Stimulated activated naive CD8-positive, alpha-beta T cell treated with anti-CD3 and anti-CD28 coated beads, Interleukin-15, amount 100 ng/mL, for 72 hours (primary cell): ENCODE results near the gene SBNO2.
"Not testable (repeated sequence)": the region's sequence is repeated elsewhere in the genome, so short reads cannot be mapped to it uniquely, and the experiment has no call there.

Experiments
- ATAC-seq: fragments of 150-1000 bp; cut with Tn5 transposase; 2 replicates; pipeline ENCODE4 v1.10.0; 2021; ENCODE audit warnings: mild to moderate bottlenecking, moderate library complexity
- DNase-seq, 2 donors: peaks; one replicate each; pipeline ENCODE4 v3.0.0; 2021 to 2022
- H3K27ac Mint-ChIP-seq, 2 donors: one replicate each; pipeline ENCODE4 v1.8.0; 2022; ENCODE audit warnings: mild to moderate bottlenecking in 2 of 2, mixed read lengths in 2 of 2, moderate library complexity in 2 of 2
- H3K27me3 Mint-ChIP-seq: one replicate; pipeline ENCODE4 v1.8.0; 2022; ENCODE audit warnings: mixed read lengths
- H3K4me1 Mint-ChIP-seq: one replicate; pipeline ENCODE4 v1.8.0; 2022; ENCODE audit warnings: mild to moderate bottlenecking, mixed read lengths
- H3K4me3 Mint-ChIP-seq, 2 donors: one replicate each; pipeline ENCODE4 v1.8.0; 2022; ENCODE audit warnings: mild to moderate bottlenecking in 2 of 2, mixed read lengths in 2 of 2, moderate library complexity in 1 of 2
- H3K9me3 Mint-ChIP-seq, 2 donors: one replicate each; pipeline ENCODE4 v1.8.0; 2022; ENCODE audit warnings: mixed read lengths in 2 of 2

Gene SBNO2

DNA sequence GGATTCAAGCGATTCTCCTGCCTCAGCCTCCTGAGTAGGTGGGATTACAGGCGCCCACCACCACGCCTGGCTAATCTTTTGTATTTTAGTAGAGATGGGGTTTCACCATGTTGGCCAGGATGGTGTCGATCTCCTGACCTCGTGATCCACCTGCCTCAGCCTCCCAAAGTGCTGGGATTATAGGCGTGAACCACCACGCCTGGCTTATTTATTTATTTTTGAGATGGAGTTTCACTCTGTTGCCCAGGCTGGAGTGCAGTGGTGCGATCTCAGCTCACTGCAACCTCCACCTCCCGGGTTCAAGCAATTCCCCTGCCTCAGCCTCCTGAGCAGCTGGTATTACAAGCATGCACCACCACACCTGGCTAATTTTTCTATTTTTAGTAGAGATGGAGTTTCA, 59.3 kb downstream of the SBNO2 start:
- Mint-ChIP-seq H3K4me1 (peaks cover 12% of the 10 kb centered on the region), H3K27ac (peak overlapping the region in 1 of 2 donors; percentile 90)
- not testable (repeated sequence) for ATAC-seq, H3K4me3 Mint-ChIP-seq, DNase-seq, H3K27me3 Mint-ChIP-seq, H3K9me3 Mint-ChIP-seq

GRCh38 chr19:1113986-1114483, 60.0 kb downstream of the SBNO2 start:
- ATAC-seq: no peak
- H3K27me3 Mint-ChIP-seq: no peaks in the 10 kb centered on the region
- no peak for DNase-seq
- peaks cover 12% of the 10 kb centered on the region for H3K4me1 Mint-ChIP-seq
- H3K27ac Mint-ChIP-seq: peak overlapping the region in 1 of 2 donors; percentile 19
- no peaks in the 10 kb centered on the region for H3K9me3 Mint-ChIP-seq
- H3K4me3 Mint-ChIP-seq: no peak overlapping the region

GRCh38 chr19:1113030-1113985, 60.8 kb downstream of the SBNO2 start:
- Mint-ChIP-seq H3K9me3 (no peaks in the 10 kb centered on the region), H3K27ac (peak overlapping the region in 1 of 2 donors; percentile 67), H3K4me1 (peaks cover 12% of the 10 kb centered on the region), H3K4me3 (no peak overlapping the region), H3K27me3 (no peaks in the 10 kb centered on the region)
- ATAC-seq: peak; percentile 78
- DNase-seq: peak; percentile 80 to 86

- H3K27ac Mint-ChIP-seq: peak overlapping the region in 1 of 2 donors; percentile 67
Measured at GRCh38 chr19:1112268-1113029, 61.6 kb downstream of the SBNO2 start.

DNA sequence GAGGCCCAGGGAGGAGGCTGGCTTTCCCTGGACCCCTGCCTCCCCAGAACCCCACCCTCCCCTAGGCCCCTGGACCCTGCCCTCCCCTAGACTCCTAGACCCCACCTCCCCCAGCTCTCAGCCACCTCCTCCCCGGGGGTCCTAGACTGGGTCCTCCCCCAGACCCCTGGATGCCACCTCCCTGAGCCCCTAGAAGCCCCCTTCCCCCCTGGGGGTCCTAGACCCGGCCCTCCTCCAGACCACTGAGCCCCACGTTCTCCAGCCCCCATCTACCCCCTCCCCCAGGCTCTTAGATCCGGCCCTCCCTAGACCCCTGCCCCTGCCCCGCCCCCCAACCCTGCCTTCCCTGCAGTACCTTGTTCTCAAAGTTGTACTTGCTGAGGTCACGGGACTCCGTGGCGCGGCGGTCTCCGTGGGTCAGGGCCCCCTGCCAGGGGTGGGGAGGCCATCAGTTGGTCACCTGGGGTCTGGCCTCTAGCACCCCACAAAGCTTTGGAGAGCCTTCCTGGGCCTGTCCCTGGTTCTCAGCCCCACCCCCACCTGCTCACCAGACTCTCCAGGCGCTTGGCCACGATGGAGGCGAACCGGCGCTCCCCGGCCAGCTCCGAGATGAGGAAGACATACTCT, 62.3 kb downstream of the SBNO2 start:
- no peak overlapping the region for H3K4me3 Mint-ChIP-seq
- no peak for DNase-seq
- H3K9me3 Mint-ChIP-seq: no peaks in the 10 kb centered on the region
- H3K27me3 Mint-ChIP-seq: no peaks in the 10 kb centered on the region
- H3K27ac Mint-ChIP-seq: no peak overlapping the region
- H3K4me1 Mint-ChIP-seq: peaks cover 19% of the 10 kb centered on the region
- no peak for ATAC-seq

More at GRCh38 chr19:1112268-1113029, 61.6 kb downstream of the SBNO2 start:
- Mint-ChIP-seq H3K9me3 (no peaks in the 10 kb centered on the region), H3K27me3 (no peaks in the 10 kb centered on the region), H3K4me1 (peaks cover 12% of the 10 kb centered on the region), H3K4me3 (no peak overlapping the region)
- DNase-seq: no peak
- no peak for ATAC-seq

DNA sequence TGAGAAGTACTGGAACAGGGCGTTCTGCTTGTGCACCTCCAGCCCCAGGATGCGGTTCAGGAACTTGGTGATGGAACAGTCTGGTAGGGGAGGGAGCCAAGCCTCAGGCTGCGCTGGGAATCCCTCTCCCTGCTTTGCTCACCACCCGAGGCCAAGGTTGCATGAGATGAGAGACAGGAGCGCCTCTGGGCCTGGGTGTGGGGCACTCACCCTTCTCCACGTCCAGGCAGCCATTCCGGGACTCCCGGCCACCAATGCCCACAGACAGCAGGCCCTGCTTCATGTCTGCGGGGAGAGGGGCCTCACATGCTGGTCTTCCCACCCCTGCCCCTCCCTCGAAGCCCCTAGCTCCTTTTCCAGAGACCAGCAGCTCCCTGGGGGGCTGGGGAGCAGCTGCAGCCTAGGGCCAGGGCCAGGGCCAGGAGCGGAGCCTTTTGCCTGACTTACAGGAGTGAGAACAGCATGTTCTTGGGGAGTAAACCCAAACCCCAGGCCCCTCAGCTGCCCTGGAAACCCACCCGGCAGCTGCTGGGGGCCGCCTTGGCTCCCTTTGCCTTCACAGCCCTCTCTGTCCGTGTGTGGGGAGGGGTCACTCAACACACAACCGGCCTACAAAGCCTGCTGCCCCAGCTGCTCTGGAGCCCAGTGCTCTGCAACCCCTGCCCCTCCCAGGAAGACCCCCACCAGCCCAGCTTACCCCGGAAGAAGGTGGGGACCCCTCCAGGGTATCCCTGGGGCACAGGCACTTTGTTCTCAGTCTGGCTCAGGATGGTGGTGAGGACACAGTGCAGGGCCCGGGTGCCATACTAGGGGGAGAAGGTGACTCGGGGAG, 63.0 kb downstream of the SBNO2 start:
- Mint-ChIP-seq H3K27me3 (no peaks in the 10 kb centered on the region), H3K4me1 (peaks cover 25% of the 10 kb centered on the region), H3K9me3 (no peaks in the 10 kb centered on the region), H3K4me3 (no peak overlapping the region), H3K27ac (peak overlapping the region in 1 of 2 donors; percentile 85)
- ATAC-seq (no peak), DNase-seq (no peak)

GRCh38 chr19:1109697-1110671, 64.1 kb downstream of the SBNO2 start:
- Mint-ChIP-seq H3K27me3 (no peaks in the 10 kb centered on the region), H3K4me1 (peaks cover 33% of the 10 kb centered on the region), H3K9me3 (no peaks in the 10 kb centered on the region), H3K4me3 (no peak overlapping the region), H3K27ac (no peak overlapping the region)
- no peak for DNase-seq
- no peak for ATAC-seq

GRCh38 chr19:1109032-1109551, 65.0 kb downstream of the SBNO2 start:
- Mint-ChIP-seq H3K4me1 (peaks cover 35% of the 10 kb centered on the region), H3K27me3 (no peaks in the 10 kb centered on the region), H3K4me3 (no peak overlapping the region), H3K27ac (no peak overlapping the region), H3K9me3 (no peaks in the 10 kb centered on the region)
- ATAC-seq (no peak), DNase-seq (no peak)

DNA sequence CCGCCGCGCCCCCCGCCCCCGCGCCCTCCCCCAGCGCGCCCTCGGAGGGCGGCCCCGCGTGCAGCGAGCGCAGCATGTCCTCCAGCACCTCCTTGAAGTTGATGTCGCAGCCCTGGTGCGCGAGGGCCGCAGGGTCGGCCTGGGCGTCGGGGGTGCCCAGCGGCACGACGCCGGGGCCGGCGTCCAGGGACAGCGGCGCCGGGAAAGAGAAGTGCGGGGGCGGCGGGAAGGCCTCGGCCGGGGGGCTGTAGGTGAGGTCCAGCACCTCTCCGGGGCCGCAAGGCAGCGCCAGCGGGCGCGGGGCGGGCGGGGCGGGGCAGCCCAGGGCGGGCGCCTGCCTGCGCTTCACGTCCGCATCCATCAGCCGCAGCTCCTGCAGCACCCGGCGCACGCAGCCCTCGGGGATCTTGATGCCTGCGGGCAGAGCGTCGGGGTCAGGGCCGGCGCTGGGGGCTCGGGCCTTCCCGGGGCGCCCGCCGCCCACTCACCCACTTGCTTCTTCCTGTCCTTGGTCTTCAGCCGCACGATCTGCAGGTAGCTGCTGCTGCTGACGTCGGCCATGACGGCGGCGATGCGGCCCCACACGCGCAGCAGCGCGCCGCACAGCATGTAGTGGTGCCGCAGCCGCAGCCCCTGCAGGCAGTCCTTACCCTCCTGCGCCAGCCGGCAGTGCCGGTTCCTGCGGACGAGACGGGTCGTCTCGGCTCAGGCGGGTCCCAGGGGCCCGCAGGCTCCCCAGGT, 65.6 kb downstream of the SBNO2 start:
- H3K4me1 Mint-ChIP-seq: peaks cover 30% of the 10 kb centered on the region
- H3K27me3 Mint-ChIP-seq: no peaks in the 10 kb centered on the region
- H3K9me3 Mint-ChIP-seq: no peaks in the 10 kb centered on the region
- no peak for ATAC-seq
- H3K4me3 Mint-ChIP-seq: no peak overlapping the region
- DNase-seq: no peak
- H3K27ac Mint-ChIP-seq: peak overlapping the region in 1 of 2 donors; percentile 87

DNA sequence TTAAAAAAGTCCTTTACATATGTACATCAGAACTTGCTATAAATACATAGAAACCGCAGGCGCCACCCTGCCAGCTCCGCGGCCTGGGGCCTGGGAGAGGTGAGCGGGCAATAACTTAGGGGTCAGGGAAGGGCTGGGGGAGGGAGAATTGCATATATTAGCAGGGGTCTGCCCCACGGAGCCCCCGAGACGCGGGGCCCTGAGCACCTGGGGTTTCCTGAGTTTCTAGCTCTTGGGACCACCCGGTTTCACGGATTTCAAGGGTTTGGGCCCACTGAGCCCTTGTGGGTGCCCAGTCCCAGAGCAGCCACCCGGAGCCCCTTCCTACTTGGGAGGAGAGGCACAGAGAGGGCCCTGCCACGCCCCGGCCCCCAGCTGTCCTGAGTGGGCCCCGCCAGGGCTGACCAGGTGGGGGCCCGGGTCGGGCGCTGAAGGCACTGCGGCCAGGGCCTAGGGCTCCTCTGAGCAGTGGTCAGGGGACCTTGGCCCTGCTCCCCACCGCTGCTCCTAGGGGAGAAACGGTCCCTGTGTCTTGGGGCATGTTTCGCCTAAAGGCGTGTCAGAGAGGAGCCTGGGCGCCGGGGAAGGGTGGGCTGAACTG, 66.3 kb downstream of the SBNO2 start:
- peak overlapping the region in 1 of 2 donors; percentile 59 for H3K27ac Mint-ChIP-seq
- no peak for DNase-seq
- no peaks in the 10 kb centered on the region for H3K9me3 Mint-ChIP-seq
- no peak overlapping the region for H3K4me3 Mint-ChIP-seq
- H3K4me1 Mint-ChIP-seq: peaks cover 31% of the 10 kb centered on the region
- ATAC-seq: no peak
- no peaks in the 10 kb centered on the region for H3K27me3 Mint-ChIP-seq

GRCh38 chr19:1106841-1107660, 67.0 kb downstream of the SBNO2 start:
- no peak overlapping the region for H3K4me3 Mint-ChIP-seq
- ATAC-seq (no peak), DNase-seq (no peak)
- no peaks in the 10 kb centered on the region for H3K27me3 Mint-ChIP-seq
- H3K27ac Mint-ChIP-seq: peak overlapping the region in 1 of 2 donors; percentile 91
- H3K9me3 Mint-ChIP-seq: no peaks in the 10 kb centered on the region
- peaks cover 38% of the 10 kb centered on the region for H3K4me1 Mint-ChIP-seq
